Epithelial cell of esophagus (primary cell): ENCODE results near the gene TBC1D9B.

ENCODE experiments used
- DNase-seq: peaks from one replicate; pipeline ENCODE4 v3.0.0; 2010; ENCODE audit warnings: low read depth
- H3K4me3 ChIP-seq: 2 replicates; pipeline ENCODE4 v1.5.1; 2011; ENCODE audit warnings: mild to moderate bottlenecking, low read length, control low read depth
- TF ChIP-seq, protein P1 (sequence below): IDR thresholded peaks from 2 replicates; pipeline ENCODE4 v1.5.1; 2011; ENCODE audit warnings: low read depth, mild to moderate bottlenecking, low read length, control low read depth, inconsistent platforms; ENCODE audit not compliant: insufficient read depth; ENCODE audit errors: missing control alignments

Gene TBC1D9B

DNA sequence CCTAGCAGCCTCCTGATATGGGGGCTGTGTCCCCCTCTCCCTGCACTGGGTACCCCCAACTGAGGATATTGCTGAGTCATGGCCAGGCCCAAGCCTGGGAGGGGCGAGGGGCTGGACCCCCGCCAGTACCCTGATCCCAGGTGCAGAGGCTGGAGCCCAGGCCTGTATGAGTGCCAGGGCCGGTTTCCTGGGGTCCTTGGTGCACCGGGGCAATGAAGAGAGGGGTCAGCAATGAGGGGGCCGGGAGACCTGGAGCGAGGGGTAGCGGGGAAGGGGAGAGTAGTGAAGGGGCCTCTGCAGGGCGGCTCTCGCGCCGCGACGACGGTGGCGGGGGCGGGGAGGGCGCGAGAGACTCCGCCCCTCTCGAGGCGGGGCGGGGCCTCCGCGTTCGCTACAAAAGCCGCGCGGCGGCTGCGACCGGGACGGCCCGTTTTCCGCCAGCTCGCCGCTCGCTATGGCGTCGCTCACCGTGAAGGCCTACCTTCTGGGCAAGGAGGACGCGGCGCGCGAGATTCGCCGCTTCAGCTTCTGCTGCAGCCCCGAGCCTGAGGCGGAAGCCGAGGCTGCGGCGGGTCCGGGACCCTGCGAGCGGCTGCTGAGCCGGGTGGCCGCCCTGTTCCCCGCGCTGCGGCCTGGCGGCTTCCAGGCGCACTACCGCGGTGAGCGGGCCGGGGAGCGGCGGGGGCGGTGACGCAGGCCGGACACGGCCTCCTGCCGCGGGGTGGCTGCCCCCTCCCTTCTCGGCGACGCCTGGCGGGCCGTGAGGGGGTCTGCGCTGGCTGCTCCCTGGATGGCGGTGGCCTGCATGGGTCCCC is 87.0 kb downstream of the TBC1D9B start, which contains the start of gene SQSTM1:
SQSTM1 (plus strand) TSS at position 423 of the 815 bp plus-strand sequence; CDS start at position 455, 32 bp downstream.
- H3K4me3 ChIP-seq = peak within 1 kb of the TSS; percentile 73
- DNase-seq = peak; percentile 81
- TF ChIP-seq, protein P1, sequence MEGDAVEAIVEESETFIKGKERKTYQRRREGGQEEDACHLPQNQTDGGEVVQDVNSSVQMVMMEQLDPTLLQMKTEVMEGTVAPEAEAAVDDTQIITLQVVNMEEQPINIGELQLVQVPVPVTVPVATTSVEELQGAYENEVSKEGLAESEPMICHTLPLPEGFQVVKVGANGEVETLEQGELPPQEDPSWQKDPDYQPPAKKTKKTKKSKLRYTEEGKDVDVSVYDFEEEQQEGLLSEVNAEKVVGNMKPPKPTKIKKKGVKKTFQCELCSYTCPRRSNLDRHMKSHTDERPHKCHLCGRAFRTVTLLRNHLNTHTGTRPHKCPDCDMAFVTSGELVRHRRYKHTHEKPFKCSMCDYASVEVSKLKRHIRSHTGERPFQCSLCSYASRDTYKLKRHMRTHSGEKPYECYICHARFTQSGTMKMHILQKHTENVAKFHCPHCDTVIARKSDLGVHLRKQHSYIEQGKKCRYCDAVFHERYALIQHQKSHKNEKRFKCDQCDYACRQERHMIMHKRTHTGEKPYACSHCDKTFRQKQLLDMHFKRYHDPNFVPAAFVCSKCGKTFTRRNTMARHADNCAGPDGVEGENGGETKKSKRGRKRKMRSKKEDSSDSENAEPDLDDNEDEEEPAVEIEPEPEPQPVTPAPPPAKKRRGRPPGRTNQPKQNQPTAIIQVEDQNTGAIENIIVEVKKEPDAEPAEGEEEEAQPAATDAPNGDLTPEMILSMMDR = no peak

DNA sequence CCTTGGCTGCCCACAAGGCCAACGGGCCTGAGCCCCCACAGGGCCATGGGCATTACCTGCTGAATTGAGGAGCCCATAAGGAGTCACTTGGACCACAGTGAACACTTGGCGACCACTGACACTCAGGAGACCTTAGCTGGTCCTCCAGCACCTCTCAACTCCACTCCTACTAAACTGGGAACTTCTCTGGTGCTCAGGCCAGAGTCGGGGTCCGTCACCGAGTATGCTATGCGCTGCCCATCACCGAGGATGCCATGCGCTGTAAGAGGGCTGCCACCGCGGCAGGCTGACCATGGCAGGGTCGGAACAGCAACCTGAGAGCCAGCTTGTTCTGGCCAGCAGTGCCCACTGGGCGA is 87.6 kb downstream of the TBC1D9B start:
- no peak for DNase-seq
- H3K4me3 ChIP-seq = peak overlapping the region; percentile 73
- TF ChIP-seq, protein P1 = no peak

DNA sequence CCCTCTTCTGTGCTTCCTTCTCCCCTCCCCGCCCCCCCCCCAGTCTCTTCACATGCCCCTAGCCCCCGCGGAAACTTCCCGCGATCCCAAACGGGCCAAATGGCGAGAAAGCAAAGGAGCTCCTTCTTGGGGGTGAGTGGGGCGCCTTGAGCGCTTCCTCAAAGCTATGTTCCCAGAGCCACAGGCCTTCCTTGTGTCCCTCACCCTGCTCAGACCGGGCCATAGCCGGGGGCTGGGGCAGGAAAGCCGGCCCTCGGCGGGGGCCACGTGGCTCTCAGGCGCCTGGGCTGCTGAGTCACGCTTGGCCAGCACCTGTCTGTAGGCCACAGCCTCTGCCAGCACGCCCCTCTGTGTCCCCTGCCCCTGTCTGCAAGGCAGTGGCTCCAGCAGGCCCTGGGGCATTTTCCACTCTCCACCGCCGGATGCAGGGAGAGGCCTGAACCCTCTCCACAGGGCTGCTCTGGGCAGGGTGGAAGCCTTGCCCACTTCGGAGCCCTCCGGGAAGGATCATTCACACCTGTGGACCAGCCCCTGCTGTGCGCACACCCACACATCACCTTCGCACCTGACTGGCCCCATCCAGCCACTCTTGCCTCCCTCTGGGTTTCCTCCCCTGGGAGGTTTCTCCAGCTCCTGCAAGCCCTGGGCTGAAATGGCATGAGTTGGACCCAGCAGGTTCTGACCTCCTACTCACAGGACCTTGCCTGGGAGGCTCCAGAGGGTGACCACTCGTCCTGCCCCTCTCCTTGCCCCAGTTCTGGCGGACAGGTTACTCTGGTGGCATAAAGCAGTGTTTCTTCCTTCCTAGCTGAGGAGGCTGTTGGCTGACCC is 88.2 kb downstream of the TBC1D9B start:
- no peak overlapping the region for H3K4me3 ChIP-seq
- TF ChIP-seq, protein P1 = no peak
- peak; percentile 59 for DNase-seq

DNA sequence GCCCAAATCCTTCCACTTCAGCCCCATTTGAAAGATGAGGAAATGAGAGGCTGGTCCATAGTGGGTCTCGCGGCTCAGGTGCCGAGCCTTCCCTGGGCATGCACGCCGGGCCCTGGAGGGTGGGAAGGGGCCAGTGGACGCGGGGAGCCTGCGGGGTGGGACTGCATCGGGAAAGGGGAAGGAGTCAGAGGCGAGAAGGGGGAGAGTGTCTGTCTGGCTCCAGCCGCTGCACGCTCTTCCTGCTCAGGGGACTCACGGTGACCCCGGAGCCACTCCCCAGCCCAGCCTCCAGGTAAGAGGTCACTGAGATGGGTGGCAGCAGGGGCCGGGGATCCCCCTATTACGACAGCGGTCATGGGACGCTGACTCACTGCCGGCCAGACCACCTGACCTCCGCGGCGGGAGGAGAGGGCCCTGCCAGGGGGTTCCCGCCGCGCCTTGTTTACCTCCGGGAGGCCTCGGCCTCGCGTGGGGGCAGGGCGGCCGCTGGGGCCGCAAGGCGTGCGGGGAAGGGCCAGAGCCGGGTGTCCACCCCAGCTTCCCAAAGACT is 88.9 kb downstream of the TBC1D9B start:
- DNase-seq = peak; percentile 94
- H3K4me3 ChIP-seq = no peak overlapping the region
- TF ChIP-seq, protein P1 = no peak

DNA sequence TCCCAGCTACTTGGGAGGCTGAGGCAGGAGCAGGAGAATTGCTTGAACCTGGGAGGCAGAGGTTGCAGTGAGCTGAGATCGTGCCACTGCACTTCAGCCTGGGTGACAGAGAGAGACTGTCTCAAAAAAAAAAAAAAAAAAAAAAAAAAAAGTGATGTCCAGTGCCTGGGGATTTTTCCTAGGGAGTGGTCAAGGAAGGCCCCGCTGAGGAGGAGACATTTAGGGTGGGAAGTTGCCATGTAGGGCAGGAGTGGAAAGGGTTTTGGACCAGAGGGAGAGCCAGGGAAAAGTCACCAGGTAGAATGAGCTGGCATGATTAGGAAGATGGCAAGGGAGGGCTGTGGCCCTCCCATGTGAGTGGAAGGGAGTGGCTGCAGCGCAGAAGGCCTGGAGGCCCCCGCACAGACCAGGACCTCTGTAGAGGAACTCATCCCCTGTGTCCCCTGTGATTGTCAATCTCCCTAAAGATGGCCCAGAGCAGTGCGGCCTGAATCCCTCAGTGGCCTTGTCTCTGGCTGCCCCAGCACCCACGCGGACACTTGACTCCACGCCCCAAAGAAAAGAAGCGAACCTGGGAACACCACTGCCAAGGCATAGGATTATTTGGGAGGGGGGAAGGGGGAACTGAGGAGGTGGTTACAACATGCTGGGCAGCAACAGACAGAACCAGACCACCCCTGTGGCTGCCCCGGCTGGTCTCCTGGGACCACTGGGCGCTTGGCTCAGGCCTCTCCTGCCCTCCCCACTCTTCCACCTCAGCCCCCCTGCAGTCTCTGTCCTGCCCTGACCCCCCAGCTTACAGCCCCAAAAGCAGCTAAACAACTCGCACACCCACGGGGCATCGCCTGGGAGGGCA is 89.6 kb downstream of the TBC1D9B start:
- no peak overlapping the region for H3K4me3 ChIP-seq
- TF ChIP-seq, protein P1 = no peak
- no peak for DNase-seq

DNA sequence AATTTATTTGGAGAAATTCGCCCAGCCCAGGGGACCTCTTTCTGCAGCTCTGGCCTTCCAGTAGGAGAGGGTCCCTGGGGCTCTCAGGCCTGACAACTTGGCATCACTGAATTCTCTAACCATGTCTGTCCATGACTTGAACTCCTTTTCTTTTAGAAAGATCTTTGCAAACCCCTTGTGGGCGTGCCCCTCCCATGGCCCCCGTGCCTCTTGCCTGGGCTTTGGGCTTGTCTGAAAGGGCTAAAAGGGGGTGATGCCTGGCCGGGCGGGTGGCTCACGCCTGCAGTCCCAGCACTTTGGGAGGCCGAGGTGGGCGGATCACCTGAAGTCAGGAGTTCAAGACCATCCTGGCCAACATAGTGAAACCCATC is 90.2 kb downstream of the TBC1D9B start:
- TF ChIP-seq, protein P1 = no peak
- peak overlapping the region; percentile 27 for H3K4me3 ChIP-seq
- DNase-seq = no peak
